GM18502 (cell line): Measurements from ENCODE around the gene PRKCSH.
"Not testable (repeated sequence)": the region's sequence is repeated elsewhere in the genome, so short reads cannot be mapped to it uniquely, and the experiment has no call there.

Source experiments
- ATAC-seq: cut with Tn5 transposase; IDR thresholded peaks from one replicate; pipeline ENCODE4 v1.9.1; 2021; ENCODE audit warnings: mild to moderate bottlenecking; ENCODE audit not compliant: unreplicated experiment, poor library complexity

Gene PRKCSH

DNA sequence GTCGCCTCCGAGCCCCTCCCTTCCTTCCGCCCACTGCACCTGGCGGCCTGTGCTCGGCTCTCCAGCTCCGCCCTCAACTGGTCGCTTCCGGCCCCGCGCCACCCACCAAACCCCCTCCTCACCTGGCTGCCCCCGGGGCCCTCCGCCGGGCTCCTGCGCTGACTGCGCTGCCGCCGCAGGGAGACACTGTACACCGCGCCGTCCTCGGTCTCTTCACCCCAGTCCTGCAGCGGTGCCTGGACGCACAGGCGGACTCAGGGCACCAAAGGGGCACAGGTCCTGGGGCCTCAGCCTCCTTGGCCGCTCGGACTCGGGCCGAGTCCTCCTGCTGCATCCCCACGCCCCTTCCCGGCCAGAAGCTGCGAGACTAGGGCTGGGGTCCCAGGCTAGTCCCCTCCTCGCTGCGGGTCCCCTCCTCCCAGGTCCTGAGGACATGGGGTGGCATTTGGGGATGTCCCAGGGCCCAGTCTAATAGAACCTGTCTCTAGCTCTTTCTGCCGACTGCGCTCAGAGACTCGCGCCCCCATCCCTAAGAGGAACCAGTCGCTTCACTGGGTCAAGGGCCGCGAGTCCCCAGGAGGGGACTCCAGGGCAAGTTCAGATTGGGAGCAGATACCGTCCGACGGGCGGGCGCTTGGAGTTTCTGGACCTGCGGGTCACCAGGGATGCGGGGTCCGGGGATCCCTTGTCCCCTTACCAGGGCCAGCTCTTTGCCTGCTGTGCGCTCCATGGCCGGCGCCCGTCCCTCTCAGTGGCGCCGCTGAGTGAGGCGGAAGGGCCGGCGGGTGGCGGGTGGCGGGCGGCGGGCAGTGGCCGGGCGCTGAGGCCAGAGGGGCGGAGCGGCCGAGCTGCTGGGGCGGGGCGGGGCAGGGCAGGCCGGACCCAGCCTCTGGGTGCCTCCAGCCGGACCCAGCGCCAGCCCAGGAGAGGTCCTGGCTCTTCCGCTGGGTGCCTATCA, 16.6 kb upstream of the PRKCSH start, which contains the start of gene RGL3:
RGL3 (minus strand) TSS at position 766 of the 958 bp plus-strand sequence; CDS start at position 730, 36 bp downstream.
- ATAC-seq = no peak

- no peak for ATAC-seq
Measured at GRCh38 chr19:11420429-11421370, 14.7 kb upstream of the PRKCSH start.

DNA sequence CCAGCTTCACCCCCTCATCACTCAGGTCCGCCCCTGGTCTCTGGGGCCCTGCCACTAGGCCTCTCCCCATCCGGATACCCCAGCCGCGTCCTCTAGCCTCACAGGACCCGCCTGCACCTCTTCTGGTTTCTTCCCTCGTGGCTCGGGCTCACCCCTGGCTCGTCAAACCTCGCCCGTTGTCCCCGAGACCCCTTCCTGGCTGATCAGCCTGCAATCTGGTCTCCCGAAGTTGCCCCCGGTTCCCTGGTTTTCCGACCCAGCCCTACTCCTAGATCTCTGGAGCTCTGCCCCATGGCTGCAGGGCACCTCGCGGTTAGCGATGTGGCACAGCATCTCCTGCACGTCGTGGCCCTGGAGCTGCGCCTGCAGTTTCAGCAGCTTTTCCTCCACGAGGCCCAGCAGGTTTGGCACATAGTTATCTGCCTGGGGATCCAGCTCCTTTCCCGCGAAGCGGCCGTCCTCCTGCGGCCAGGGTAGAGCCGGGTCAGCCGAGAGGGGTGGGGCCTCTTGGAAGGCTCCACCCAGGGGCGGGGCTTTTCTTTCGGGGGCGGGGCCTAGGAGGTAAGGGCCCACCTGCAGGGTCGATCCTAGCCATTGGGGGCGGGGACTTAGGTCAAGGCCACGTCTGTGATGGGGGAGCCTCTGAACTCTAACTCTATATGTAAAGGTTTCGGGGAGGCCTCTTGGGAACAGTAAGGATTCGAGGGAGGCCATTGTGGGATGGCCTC, 13.9 kb upstream of the PRKCSH start:
- peak; percentile 39 for ATAC-seq

GRCh38 chr19:11422163-11423065, 13.0 kb upstream of the PRKCSH start:
- ATAC-seq = peak; percentile 60

DNA sequence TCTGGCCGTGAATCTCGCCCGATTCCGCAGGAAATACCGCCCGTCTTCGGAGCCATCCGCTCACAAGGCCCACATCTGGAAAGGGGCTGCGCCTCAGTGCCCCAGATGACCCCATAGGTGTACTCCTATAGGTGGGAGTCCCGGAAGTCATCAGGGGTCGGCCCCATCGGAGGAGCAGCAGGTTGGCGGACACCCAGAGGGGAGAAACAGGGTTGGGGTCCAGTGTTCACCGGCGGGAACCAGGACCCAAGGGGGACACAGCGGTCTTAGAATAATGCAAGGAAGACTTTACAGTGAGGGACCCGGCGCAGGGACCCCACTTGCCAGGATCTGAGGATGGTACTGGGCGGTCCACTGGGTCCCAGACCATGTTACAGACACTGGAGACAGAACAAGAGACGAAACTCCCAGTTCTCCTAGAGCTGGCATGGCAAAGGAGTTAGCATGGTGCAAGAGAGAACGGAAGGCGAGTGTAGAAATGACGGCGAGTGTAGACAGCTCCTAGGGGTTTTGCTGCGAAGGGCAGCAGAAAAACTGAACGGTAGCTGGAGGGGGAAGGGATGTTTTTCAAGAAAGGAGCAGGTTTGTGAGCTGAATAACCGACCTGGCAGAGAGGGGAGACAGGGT, 12.2 kb upstream of the PRKCSH start:
- no peak for ATAC-seq

DNA sequence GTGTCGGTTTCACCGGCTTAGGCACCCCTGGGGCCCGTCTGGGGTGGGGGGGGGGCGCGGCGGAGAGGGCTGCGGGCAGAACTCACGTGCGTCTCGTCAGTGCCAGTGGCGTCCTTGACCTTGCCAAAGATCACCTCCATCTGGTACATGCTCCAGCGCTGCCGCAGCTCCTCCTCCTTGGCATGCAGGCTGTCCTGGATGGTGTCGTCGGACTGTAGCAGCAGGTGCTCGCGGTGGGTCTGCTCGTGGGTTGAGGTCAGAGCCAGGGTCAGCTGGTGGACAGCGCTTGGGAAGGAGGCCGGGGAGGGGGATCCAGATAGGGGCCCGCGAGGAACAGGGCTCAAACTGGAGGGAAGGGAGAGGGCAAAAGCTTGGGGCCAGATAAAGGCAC, 11.6 kb upstream of the PRKCSH start:
- ATAC-seq = no peak

DNA sequence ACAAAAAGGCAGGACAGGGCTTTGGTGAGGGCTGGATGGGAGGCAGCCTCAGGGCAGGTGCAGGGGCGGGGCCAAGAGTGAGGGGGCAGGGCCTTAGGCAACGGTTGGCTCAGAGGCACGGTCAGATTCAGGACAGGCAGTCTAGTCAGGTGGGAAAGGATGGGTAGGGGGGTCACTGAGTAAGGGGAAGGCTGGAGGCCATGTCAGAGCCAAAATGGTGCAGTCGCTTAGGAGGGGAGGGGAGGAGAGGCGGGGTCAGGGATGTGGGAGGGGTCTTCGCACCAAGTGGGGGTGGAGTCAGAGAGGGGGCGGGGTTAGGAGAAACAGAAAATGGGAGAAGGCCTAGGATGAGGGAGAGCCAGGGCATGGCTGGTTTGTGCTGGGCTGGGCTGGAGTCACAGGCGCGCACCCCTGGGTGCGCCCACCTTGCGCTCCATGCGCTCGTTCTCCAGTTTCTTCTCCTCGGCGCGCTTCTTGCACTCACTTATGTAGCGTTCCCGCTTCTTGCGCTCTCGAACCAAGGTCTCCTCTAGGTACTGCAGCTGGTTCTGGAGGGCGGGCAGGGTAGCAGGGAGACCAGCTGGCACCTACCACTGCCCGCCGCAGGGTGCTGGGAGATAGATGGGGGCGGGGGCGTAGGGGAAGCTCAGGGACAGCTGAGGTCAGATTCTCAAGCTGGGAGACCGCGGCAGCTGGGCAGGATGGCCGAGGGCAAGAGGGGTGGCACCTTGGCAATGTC, 9.5 kb upstream of the PRKCSH start:
- ATAC-seq = no peak

DNA sequence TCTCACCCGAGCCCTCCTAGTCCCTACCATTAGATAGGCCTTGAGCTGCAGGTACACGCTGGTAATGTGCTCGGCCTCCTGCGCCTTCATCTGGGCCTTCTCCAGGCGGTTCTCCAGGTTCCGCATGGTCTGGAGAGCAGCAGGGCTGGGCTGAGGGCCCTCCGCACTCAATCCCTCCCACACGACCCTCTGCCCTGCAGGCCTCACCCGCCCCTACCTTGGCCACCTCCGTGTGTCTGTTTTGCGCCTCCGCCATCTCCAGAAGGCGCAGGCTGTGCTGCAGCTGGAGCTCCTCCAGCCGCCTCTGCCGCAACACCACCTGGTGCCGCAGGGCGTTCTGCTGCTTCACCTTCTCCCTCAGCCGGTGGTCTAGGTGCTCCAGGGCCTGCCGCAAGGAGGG, 8.8 kb upstream of the PRKCSH start:
- no peak for ATAC-seq

DNA sequence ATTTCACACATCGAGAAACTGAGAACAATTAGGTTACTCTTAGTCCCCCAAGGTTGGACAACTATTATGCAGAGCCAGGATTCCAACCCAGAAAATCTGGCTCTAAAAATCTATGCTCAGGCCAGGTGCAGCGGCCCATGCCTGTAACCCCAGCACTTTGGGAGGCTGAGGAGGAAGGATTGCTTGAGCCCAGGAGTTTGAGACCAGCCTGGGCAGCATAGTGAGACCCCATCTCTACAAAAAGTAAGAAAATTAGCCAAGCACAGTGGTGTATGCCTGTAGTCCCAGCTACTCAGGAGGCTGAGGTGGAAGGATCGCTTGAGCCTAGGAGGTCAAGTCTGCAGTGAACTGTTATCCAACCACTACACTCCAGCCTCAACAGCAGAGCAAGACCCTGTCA, 1.9 kb upstream of the PRKCSH start:
- not testable (repeated sequence) for ATAC-seq

- ATAC-seq = no peak
Measured at GRCh38 chr19:11434703-11435056, 755 bp upstream of the PRKCSH start.

GRCh38 chr19:11435833-11436313, 438 bp downstream of the PRKCSH start:
- no peak for ATAC-seq

DNA sequence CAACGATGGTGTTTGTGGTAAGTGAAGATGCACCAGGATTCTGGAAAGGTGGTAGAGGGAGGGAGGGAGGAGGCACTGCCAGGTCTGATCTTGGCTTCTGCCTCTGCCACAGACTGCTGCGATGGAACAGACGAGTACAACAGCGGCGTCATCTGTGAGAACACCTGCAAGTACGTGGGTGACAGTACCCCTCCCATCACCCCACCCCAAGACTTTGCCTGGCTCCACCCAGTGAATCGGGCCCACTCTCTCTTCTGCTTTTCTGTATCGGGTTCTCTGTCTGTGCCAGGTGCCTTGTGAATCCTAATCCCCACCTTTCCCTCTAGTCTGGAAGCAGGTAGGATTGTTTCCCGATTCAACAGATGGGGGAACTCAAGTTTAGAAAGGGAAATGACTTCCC, 2.5 kb downstream of the PRKCSH start:
- ATAC-seq = no peak

GRCh38 chr19:11444059-11444458, 8.6 kb downstream of the PRKCSH start:
- ATAC-seq = no peak

- no peak for ATAC-seq
Measured at GRCh38 chr19:11445141-11445540, 9.7 kb downstream of the PRKCSH start.

GRCh38 chr19:11446271-11446651, 10.8 kb downstream of the PRKCSH start:
- no peak for ATAC-seq

DNA sequence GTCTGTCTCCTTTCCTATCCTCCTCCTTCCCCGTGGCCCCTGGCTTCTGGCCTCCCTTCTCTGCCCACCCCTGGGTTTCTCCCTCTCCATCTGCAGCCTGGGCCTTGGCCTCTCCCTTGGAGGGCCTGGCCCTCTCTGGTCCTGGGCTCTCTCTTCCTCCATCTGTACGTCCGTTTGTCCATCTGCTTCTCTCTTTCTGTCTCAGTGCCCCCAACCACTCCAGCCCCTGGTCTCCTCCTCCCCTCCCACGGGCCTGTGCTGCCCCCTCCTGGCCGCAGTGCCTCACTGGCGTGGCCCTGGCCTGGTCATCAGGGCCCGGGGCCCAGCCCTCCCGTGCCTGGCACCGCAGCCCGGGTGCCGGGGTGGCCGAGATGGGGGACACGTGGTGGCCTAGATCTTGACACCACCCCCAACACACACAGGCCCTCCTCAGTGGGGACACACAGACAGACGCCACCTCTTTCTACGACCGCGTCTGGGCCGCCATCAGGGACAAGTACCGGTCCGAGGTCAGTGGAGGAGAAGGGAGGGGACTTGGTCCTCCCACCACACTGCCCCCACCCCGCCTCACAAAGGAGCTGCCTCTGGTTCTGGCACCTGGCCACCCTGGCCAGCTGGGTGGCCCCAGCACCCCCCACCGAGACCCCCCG, 11.3 kb downstream of the PRKCSH start:
- ATAC-seq = no peak

DNA sequence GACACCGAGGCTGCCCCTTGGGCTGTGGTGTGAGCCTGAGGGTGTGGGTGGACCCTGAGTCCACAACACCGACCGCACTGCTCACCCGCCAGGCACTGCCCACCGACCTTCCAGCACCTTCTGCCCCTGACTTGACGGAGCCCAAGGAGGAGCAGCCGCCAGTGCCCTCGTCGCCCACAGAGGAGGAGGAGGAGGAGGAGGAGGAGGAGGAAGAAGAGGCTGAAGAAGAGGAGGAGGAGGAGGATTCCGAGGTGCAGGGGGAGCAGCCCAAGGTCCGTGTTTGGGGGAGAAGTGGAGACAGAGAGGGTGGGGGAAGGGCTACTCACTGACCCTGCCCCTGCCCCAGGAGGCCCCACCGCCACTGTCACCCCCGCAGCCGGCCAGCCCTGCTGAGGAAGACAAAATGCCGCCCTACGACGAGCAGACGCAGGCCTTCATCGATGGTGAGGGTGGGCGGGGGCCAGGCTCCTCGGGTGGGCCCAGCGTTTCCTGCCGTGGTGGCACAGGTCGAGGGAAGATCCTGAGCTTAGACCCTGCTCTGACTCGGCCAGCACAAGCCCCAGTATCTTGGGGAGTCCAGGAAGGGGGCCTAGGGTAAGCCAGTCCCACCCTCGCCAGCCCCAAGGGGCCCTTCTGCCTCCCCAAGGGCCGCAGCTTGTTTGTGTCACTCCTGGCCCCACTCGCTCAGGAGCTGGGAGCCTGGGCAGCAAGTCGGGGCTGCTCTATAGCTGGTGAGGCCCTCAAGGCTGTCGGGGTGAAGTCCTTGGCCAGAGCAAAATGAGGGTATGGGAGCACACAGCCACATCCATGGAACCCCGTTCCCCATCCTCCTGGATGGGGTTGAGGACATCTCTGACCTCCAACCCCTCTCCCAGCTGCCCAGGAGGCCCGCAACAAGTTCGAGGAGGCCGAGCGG, 12.2 kb downstream of the PRKCSH start:
- no peak for ATAC-seq
